Stimulated activated naive CD8-positive, alpha-beta T cell treated with anti-CD3 and anti-CD28 coated beads, Interleukin-15, Interleukin-2, amounts not matched to agents 100 U/mL and 50 U/mL, for 24 hours (primary cell): ENCODE results near the gene CDC42EP4.
A peak's percentile ranks its signal among the peaks of the same experiment; 100 is the strongest.

Experiments used
- ATAC-seq: fragments of 150-1000 bp; cut with Tn5 transposase; one replicate; pipeline ENCODE4 v1.10.0; 2021
- DNase-seq: peaks from one replicate; pipeline ENCODE4 v3.0.0; 2021

CDC42EP4 gene

GRCh38 chr17:73297934-73298861 lies 13.6 kb downstream of the CDC42EP4 start:
- DNase-seq, result no peak
- no peak for ATAC-seq

DNA sequence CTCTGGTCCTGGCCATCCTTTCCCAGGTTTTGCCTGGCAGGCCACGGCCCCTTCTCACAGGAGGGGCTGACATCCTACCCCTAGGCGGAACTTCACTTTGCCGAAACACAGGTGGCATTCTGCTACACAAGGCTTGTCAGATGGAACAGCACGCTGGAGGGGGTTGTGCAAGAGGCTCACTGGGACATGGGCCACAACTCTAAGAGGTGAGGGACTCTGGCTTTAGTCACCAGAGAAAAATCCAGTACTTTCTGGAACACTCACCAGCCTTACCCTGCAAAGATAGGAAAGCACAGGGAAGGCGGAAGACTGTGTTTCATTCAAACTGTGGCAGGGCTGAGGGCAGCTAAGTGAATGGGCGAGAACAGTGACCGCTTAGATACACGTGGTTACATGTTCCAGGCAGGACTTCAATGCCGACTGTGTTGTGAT lies 18.3 kb downstream of the CDC42EP4 start:
- DNase-seq (no peak), ATAC-seq (no peak)

DNA sequence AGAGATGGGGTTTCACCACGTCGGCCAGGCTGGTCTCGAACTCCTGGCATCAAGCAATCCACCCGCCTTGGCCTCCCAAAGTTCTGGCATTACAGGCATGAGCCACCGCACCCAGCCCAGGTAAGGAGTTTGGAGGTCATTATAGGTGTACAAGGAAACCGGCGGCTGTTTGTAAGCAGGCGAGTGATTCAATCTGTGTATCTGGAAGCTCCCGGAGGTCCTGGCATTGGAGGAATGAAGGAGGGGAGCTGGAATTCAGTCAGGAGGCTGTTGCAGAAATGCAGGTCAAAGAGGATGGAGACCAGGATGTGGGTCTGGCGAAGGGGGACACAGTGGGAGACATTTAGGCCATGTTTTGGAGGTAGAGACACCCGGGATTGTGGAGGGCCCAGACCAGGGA lies 18.8 kb downstream of the CDC42EP4 start:
- ATAC-seq, result no peak
- no peak for DNase-seq

GRCh38 chr17:73292031-73292531 lies 19.7 kb downstream of the CDC42EP4 start:
- DNase-seq (no peak), ATAC-seq (no peak)

- ATAC-seq (peak; percentile 44), DNase-seq (peak; percentile 22)
Observed at GRCh38 chr17:73291260-73291801, 20.5 kb downstream of the CDC42EP4 start.

- peak; percentile 10 for ATAC-seq
- no peak for DNase-seq
Observed at GRCh38 chr17:73290399-73291259, 21.2 kb downstream of the CDC42EP4 start.

GRCh38 chr17:73289549-73290254 lies 22.1 kb downstream of the CDC42EP4 start:
- ATAC-seq (no peak), DNase-seq (no peak)

GRCh38 chr17:73288534-73289302 lies 23.1 kb downstream of the CDC42EP4 start:
- DNase-seq (no peak), ATAC-seq (no peak)

GRCh38 chr17:73286863-73287296 lies 24.9 kb downstream of the CDC42EP4 start:
- no peak for DNase-seq
- no peak for ATAC-seq

DNA sequence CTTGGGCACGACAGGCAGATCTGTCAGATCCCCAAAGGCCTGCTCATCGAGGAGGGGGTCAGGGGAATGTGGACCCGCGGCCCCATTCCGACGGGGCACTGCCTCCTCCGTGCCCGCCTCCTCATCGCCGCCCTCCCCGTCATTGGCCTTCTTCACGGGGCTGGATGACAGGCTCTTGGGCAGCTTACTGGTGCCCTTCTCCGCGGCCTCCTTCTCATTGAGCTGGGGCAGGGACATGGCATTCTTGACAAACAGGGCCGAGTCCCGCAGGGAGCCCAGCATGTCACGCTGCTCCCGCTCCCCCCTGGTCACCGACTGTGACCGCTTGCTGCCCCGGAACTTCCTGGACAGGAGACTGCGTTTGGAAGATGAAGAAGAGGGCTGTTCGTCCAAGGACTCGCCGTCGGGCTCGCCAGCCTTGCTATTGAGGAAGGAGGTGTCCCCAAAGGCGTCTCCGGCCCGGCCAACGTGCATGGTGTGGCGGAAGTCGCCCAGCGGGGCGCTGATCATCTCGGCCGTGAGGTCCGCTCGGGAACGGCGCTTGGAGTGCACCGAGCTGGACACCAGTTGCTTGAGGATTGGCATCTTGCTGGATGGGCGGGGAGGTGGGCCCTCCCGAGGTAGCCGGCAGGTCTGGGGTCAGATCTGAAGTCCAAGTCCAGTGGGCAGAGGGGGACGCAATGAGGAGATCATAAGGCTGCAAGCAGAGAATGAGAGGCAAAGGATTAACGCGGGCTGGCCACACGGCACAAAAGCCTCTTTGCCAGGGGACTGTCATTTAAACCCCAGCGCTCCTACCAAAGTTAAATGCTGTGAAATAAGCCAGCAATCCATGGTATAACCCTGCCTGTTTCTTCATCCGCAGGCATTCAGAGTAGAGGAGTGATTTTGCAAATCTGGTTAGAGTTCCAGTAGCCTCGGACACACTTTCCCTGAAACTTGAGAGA lies 25.6 kb downstream of the CDC42EP4 start:
- ATAC-seq (no peak), DNase-seq (no peak)

DNA sequence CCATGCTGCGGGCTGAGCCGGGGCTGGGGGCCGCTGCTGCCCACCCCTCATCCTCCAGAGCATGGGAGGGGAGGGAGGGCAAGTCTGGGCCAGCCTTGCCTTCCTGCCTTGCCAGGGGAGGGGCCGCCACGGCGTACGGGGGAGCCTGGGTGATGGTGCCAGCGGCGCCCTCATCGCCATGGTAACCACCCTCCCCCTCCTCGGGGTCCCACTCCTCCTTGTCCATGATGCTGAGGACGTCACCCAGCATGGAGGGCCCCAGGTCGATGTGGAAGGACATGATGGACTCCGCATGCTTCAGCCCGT lies 26.2 kb downstream of the CDC42EP4 start:
- no peak for DNase-seq
- no peak for ATAC-seq

DNA sequence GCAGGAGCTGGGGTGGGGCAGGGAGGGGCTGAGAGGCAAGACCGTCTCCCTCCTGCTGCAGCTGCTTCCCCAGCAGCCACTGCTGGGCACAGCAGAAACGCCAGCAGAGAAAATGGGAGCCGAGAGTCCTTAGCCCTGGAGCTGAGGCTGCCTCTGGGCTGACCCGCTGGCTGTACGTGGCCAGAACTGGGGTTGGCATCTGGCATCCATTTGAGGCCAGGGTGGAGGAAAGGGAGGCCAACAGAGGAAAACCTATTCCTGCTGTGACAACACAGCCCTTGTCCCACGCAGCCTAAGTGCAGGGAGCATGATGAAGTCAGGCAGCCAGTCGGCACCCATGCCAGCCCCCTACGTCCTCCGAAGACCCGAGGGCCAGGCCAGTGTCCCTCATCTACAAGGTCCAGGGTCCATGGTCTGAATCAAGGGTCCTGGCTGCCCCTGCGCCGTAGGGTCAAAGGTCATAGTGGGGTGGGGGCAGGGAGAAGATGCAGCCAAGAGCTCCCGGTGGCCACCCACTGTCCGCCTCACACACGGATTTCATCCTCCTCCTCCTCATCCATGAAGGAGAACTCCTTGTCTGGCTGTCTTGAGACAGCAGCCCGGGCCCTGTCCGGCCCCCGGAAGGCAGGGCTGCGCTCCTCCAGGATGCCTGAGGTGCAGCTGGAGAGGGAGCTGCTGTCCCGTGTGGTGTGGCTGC lies 26.7 kb downstream of the CDC42EP4 start:
- ATAC-seq, result no peak
- DNase-seq, result no peak

DNA sequence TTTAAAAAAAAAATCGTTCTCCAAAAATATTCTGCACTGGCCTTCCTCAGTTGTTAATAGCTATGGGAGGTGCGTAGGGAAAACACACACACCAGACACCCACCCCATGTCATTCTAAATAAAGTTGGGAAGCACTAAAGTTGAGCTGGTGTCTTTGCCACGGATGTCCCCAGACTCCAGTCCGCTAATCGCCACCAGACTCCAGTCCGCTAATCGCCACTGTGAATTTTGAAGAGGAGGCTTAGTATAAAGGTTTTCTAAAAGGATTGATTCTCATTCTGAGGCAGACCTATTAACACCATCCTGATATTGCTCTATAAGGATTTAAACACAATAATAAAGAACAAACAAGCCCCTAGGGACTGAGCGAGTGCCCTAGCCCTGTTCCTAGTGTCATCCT lies 27.4 kb downstream of the CDC42EP4 start:
- DNase-seq, result no peak

GRCh38 chr17:73283841-73284282 lies 27.9 kb downstream of the CDC42EP4 start:
- ATAC-seq, result no peak
- no peak for DNase-seq

More for the DNA sequence above, 27.4 kb downstream of the CDC42EP4 start:
- ATAC-seq, result no peak

DNA sequence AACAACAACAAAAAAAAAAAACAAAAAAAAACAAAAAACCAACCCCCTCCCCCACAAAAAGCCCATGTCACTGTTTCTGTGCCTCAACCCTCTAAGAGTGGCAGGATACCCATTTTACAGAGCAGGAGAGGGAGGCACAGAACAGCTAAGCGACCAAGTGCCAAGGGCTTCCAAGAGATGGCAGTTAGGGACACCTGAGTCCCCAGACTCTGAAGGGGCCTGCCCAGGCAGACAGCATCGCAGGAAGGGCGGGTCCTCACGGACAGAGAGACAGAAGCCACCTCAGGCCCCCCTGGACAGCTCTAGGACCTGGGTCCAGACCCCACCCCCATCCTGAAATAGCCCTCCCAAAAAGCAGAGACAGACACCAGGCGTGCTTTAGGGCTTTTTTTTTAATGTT lies 28.6 kb downstream of the CDC42EP4 start:
- no peak for ATAC-seq

GRCh38 chr17:73282629-73283028 lies 29.2 kb downstream of the CDC42EP4 start:
- ATAC-seq, result no peak
- no peak for DNase-seq

More for the DNA sequence above, 28.6 kb downstream of the CDC42EP4 start:
- no peak for DNase-seq

- no peak for ATAC-seq
- DNase-seq, result no peak
Observed at GRCh38 chr17:73281928-73282327, 29.9 kb downstream of the CDC42EP4 start.

DNA sequence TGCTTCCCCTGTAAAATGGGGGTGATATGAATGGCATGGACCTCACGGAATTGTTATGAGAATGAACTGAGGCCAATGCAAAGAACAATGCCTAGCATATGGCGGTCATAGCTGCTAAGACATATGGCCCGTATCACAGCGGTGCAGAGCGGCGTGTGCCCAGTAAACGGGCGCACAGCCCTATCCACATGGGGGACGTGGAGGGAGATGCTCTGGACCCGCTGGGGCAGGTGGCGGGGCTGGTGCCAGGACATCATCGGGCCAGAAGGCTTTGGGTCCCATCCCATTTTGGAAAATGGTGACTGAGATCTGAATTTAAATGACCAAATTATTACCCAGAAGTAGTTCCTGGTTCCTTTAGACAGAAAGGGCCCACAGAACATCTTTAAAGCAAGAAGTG lies 31.6 kb downstream of the CDC42EP4 start:
- no peak for DNase-seq
- no peak for ATAC-seq

GRCh38 chr17:73279704-73280103 lies 32.1 kb downstream of the CDC42EP4 start:
- ATAC-seq (no peak), DNase-seq (no peak)
